Epithelial cell of esophagus (primary cell): ENCODE measurements around the gene ARSB.

ENCODE experiments used
- DNase-seq: peaks from one replicate; pipeline ENCODE4 v3.0.0; 2010; ENCODE audit warnings: low read depth
- H3K4me3 ChIP-seq: 2 replicates; pipeline ENCODE4 v1.5.1; 2011; ENCODE audit warnings: mild to moderate bottlenecking, low read length, control low read depth
- CTCF ChIP-seq: IDR thresholded peaks from 2 replicates; pipeline ENCODE4 v1.5.1; 2011; ENCODE audit warnings: low read depth, mild to moderate bottlenecking, low read length, control low read depth, inconsistent platforms; ENCODE audit not compliant: insufficient read depth; ENCODE audit errors: missing control alignments

ARSB gene

GRCh38 chr5:79023947-79024346, 38.8 kb upstream of the ARSB start:
- DNase-seq = no peak
- no peak for TF ChIP-seq CTCF
- H3K4me3 ChIP-seq = no peak overlapping the region

- DNase-seq = no peak
- no peak overlapping the region for H3K4me3 ChIP-seq
- TF ChIP-seq CTCF = no peak
Measured at GRCh38 chr5:79023348-79023747, 38.2 kb upstream of the ARSB start.

- DNase-seq = no peak
- no peak overlapping the region for H3K4me3 ChIP-seq
- no peak for TF ChIP-seq CTCF
Measured at GRCh38 chr5:79022771-79023170, 37.7 kb upstream of the ARSB start.

- H3K4me3 ChIP-seq = no peak overlapping the region
- DNase-seq = no peak
- no peak for TF ChIP-seq CTCF
Measured at GRCh38 chr5:79021753-79022152, 36.6 kb upstream of the ARSB start.

- DNase-seq = peak; percentile 67
- H3K4me3 ChIP-seq = no peak overlapping the region
- peak; percentile 96 for TF ChIP-seq CTCF
Measured at GRCh38 chr5:79020861-79021561, 35.9 kb upstream of the ARSB start.

- H3K4me3 ChIP-seq = no peak overlapping the region
- no peak for DNase-seq
Measured at GRCh38 chr5:79014631-79015030, 29.5 kb upstream of the ARSB start.

More at GRCh38 chr5:79014631-79015030, 29.5 kb upstream of the ARSB start:
- no peak for TF ChIP-seq CTCF
